Measurements from ENCODE around the gene DHRSX. TPM values are rescaled to one million over a fixed set of nuclear protein-coding genes. Genes with fewer than 3 reads are reported as not detected.
"Not testable (repeated sequence)": the region's sequence is repeated elsewhere in the genome, so short reads cannot be mapped to it uniquely, and the experiment has no call there.

DHRSX gene
- polyA plus RNA-seq, 3 donors: 12.9 to 33.2 (median 28.3) TPM

GRCh38 chrX:2461711-2462016 is 39.1 kb downstream of the DHRSX start:
- Histone ChIP-seq H3K36me3 (replicated peaks in 1 of 2; ENCODE audit: control insufficient read depth in 1 of 2, insufficient read depth in 2 of 2, low read length in 2 of 2) (no peaks in the 10 kb centered on the region), H3K9ac (ENCODE audit: insufficient read depth, low read length, poor library complexity, severe bottlenecking) (no peak overlapping the region), H3K4me3 (replicated peaks in 1 of 3; ENCODE audit: low read depth in 2 of 3, low read length in 3 of 3) (no peak overlapping the region), H3K79me2 (ENCODE audit: insufficient read depth, low read length) (peaks cover 23% of the 10 kb centered on the region), H4K20me1 (ENCODE audit: insufficient read depth, low read length) (peaks cover 87% of the 10 kb centered on the region), H3K27ac (ENCODE audit: low read depth in 1 of 2, low read length in 2 of 2) (no peak overlapping the region), H3K9me3 (replicated peaks in 1 of 2; ENCODE audit: control insufficient read depth in 1 of 2, insufficient read depth in 1 of 2, low read length in 2 of 2) (peaks cover 0 to 3% of the 10 kb centered on the region in 2 donors), H3K4me1 (ENCODE audit: control insufficient read depth in 1 of 2, insufficient read depth in 2 of 2, low read length in 2 of 2) (no peaks in the 10 kb centered on the region), H2AFZ (ENCODE audit: insufficient read depth, low read depth, low read length, poor library complexity, severe bottlenecking) (no peak overlapping the region), H3K4me2 (replicated peaks; ENCODE audit: extremely low read depth, low read length, poor library complexity, severe bottlenecking) (no peak overlapping the region), H3K27me3 (ENCODE audit: control insufficient read depth in 2 of 2, insufficient read depth in 2 of 2, low read length in 2 of 2) (no peaks in the 10 kb centered on the region)
- intact Hi-C loops (cut with micrococcal nuclease): no loop called here
- Mint-ChIP-seq H3K4me1 (no peaks in the 10 kb centered on the region), H3K27ac (peak overlapping the region in 3 of 7 donors; percentile 33 to 76 (median 50)), H3K36me3 (peaks cover 7 to 10% of the 10 kb centered on the region in 2 donors), H3K27me3 (ENCODE audit: low read depth in 3 of 3) (peaks cover 0 to 2% (median 1%) of the 10 kb centered on the region in 3 donors), H3K4me3 (no peak overlapping the region), H3K9me3 (peaks cover 0 to 2% (median 0%) of the 10 kb centered on the region in 7 donors)
- TF ChIP-seq CTCF (IDR thresholded peaks at IDR 0.05): no peak
- WGBS (ENCODE audit: insufficient coverage): 100% methylated on average over 3 of the region's 8 CpGs
- no peak for DNase-seq

- Histone ChIP-seq H3K79me2 (ENCODE audit: insufficient read depth, low read length) (peaks cover 19% of the 10 kb centered on the region), H4K20me1 (ENCODE audit: insufficient read depth, low read length) (peaks cover 83% of the 10 kb centered on the region)
- H3K27me3 ChIP-seq (ENCODE audit: control insufficient read depth in 2 of 2, insufficient read depth in 2 of 2, low read length in 2 of 2); H3K4me3 Mint-ChIP-seq; H3K4me1 Mint-ChIP-seq; intact Hi-C loops (cut with micrococcal nuclease); H3K27ac Mint-ChIP-seq; H3K4me1 ChIP-seq (ENCODE audit: control insufficient read depth in 1 of 2, insufficient read depth in 2 of 2, low read length in 2 of 2); H3K9ac ChIP-seq (ENCODE audit: insufficient read depth, low read length, poor library complexity, severe bottlenecking); H3K27ac ChIP-seq (ENCODE audit: low read depth in 1 of 2, low read length in 2 of 2); H3K9me3 Mint-ChIP-seq; DNase-seq; H3K4me3 ChIP-seq (replicated peaks in 1 of 3; ENCODE audit: low read depth in 2 of 3, low read length in 3 of 3); H3K9me3 ChIP-seq (replicated peaks in 1 of 2; ENCODE audit: control insufficient read depth in 1 of 2, insufficient read depth in 1 of 2, low read length in 2 of 2); H3K4me2 ChIP-seq (replicated peaks; ENCODE audit: extremely low read depth, low read length, poor library complexity, severe bottlenecking); H2AFZ ChIP-seq (ENCODE audit: insufficient read depth, low read depth, low read length, poor library complexity, severe bottlenecking); H3K27me3 Mint-ChIP-seq (ENCODE audit: low read depth in 3 of 3); H3K36me3 ChIP-seq (replicated peaks in 1 of 2; ENCODE audit: control insufficient read depth in 1 of 2, insufficient read depth in 2 of 2, low read length in 2 of 2): not testable (repeated sequence)
- H3K36me3 Mint-ChIP-seq: peaks cover 7 to 11% of the 10 kb centered on the region in 2 donors
- 53% methylated on average over 6 of the region's 17 CpGs for WGBS (ENCODE audit: insufficient coverage)
Measured at GRCh38 chrX:2460821-2461710, 39.7 kb downstream of the DHRSX start.

- intact Hi-C loops (cut with micrococcal nuclease); H3K9ac ChIP-seq (ENCODE audit: insufficient read depth, low read length, poor library complexity, severe bottlenecking); H3K4me2 ChIP-seq (replicated peaks; ENCODE audit: extremely low read depth, low read length, poor library complexity, severe bottlenecking); DNase-seq; H3K27me3 ChIP-seq (ENCODE audit: control insufficient read depth in 2 of 2, insufficient read depth in 2 of 2, low read length in 2 of 2); H2AFZ ChIP-seq (ENCODE audit: insufficient read depth, low read depth, low read length, poor library complexity, severe bottlenecking); H3K79me2 ChIP-seq (ENCODE audit: insufficient read depth, low read length); H3K4me1 ChIP-seq (ENCODE audit: control insufficient read depth in 1 of 2, insufficient read depth in 2 of 2, low read length in 2 of 2); H3K9me3 Mint-ChIP-seq; H3K27ac Mint-ChIP-seq; H3K4me3 Mint-ChIP-seq; H3K27me3 Mint-ChIP-seq (ENCODE audit: low read depth in 3 of 3); H3K4me3 ChIP-seq (replicated peaks in 1 of 3; ENCODE audit: low read depth in 2 of 3, low read length in 3 of 3); H3K36me3 ChIP-seq (replicated peaks in 1 of 2; ENCODE audit: control insufficient read depth in 1 of 2, insufficient read depth in 2 of 2, low read length in 2 of 2); H3K4me1 Mint-ChIP-seq; H3K9me3 ChIP-seq (replicated peaks in 1 of 2; ENCODE audit: control insufficient read depth in 1 of 2, insufficient read depth in 1 of 2, low read length in 2 of 2); H3K27ac ChIP-seq (ENCODE audit: low read depth in 1 of 2, low read length in 2 of 2): not testable (repeated sequence)
- peaks cover 83% of the 10 kb centered on the region for H4K20me1 ChIP-seq (ENCODE audit: insufficient read depth, low read length)
- 100% methylated on average over 1 of the region's 10 CpGs for WGBS (ENCODE audit: insufficient coverage)
- peaks cover 9 to 11% of the 10 kb centered on the region in 2 donors for H3K36me3 Mint-ChIP-seq
Measured at GRCh38 chrX:2460048-2460447, 40.7 kb downstream of the DHRSX start.

Measured in CD14-positive monocyte (primary cell).